HEK293T (cell line): ENCODE results near the gene CD276.

Experiments used
- SP1 ChIP-seq: fragments of 450-650 bp; IDR thresholded peaks from 2 replicates; pipeline ENCODE4 v1.6.1; 2017
- TARDBP ChIP-seq: fragments of 450-650 bp; IDR thresholded peaks from 2 replicates; pipeline ENCODE4 v1.6.1; 2016

DNA sequence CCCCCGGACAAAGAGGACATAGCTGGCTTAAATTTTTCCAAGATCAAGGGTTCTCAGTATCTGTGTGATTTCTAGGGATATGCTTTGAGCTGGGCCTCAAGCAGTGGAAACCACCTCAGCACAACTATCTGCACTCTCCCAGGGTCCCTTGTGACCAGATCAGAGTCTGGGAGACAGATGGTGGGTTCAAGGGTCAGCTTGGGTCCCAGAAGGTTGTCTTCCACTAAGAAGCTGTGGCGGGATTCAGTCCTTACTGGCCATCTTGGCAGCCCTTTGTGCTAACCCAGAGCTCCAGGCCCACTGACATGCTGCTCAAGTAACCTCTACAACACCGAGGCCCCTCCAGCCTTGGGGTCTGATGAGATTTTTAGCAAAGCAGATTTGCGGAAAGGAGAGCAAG, 66.3 kb downstream of the CD276 start:
- no peak for TF ChIP-seq TARDBP
- TF ChIP-seq SP1, result no peak
